Epithelial cell of esophagus (primary cell): ENCODE measurements around the gene LHFPL2.

Source experiments
- DNase-seq: peaks from one replicate; pipeline ENCODE4 v3.0.0; 2010; ENCODE audit warnings: low read depth
- H3K4me3 ChIP-seq: 2 replicates; pipeline ENCODE4 v1.5.1; 2011; ENCODE audit warnings: mild to moderate bottlenecking, low read length, control low read depth
- TF ChIP-seq, protein P1 (sequence below): IDR thresholded peaks from 2 replicates; pipeline ENCODE4 v1.5.1; 2011; ENCODE audit warnings: low read depth, mild to moderate bottlenecking, low read length, control low read depth, inconsistent platforms; ENCODE audit not compliant: insufficient read depth; ENCODE audit errors: missing control alignments

Gene LHFPL2

DNA sequence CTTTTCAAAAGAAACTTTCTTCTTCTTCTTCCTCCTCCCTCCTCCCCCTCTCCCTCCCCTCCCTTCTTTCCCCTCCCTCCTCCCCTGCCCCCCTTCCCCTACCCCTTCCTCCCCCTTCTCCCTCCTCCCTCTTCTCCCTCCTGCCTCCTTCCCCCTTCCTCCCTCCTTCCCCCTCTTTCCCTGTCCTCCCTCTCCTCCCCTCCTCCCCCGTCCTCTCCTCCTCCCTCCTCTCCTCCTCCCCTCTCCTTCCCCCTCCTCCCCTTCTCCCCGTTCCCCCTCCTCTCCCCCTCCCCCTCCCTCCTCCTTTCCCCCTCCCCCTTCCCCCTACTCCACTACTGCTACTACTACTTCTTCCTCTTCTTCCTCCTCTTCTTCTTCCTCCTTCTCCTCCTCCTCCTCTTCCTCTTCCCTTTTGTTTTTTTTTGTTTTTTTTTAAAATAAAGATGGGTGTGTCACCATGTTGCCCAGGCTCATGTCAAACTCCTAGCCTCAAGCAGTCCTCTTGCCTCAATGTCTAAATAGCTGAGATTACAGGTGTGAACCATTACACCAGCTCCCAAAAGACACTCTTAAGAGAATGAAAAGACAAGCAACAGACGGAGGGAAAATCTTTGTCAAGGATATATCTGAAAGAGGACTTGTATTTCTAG, 200.7 kb downstream of the LHFPL2 start:
- no peak for DNase-seq
- TF ChIP-seq, protein P1, sequence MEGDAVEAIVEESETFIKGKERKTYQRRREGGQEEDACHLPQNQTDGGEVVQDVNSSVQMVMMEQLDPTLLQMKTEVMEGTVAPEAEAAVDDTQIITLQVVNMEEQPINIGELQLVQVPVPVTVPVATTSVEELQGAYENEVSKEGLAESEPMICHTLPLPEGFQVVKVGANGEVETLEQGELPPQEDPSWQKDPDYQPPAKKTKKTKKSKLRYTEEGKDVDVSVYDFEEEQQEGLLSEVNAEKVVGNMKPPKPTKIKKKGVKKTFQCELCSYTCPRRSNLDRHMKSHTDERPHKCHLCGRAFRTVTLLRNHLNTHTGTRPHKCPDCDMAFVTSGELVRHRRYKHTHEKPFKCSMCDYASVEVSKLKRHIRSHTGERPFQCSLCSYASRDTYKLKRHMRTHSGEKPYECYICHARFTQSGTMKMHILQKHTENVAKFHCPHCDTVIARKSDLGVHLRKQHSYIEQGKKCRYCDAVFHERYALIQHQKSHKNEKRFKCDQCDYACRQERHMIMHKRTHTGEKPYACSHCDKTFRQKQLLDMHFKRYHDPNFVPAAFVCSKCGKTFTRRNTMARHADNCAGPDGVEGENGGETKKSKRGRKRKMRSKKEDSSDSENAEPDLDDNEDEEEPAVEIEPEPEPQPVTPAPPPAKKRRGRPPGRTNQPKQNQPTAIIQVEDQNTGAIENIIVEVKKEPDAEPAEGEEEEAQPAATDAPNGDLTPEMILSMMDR, result no peak
- no peak overlapping the region for H3K4me3 ChIP-seq
